Loucy (cell line): ENCODE data around the gene SSUH2.

Experiments used
- CTCF ChIP-seq: fragments of 200-600 bp; sonication (generic); conservative IDR thresholded peaks from 2 replicates; pipeline ENCODE4 v1.5.1; 2014; ENCODE audit warnings: mild to moderate bottlenecking, antibody characterized with exemption, low read length
- EZH2phosphoT487 ChIP-seq: fragments of 200-600 bp; IDR thresholded peaks from 2 replicates; pipeline ENCODE4 v1.6.1; 2018; ENCODE audit warnings: antibody characterized with exemption, mild to moderate bottlenecking, moderate library complexity, borderline replicate concordance

- no peak for TF ChIP-seq CTCF
- TF ChIP-seq EZH2phosphoT487, result no peak
Measured at GRCh38 chr3:8579943-8580342, 64.7 kb downstream of the SSUH2 start.
